DOHH2 (cell line): ENCODE measurements around the gene LSM3.

Experiments
- H3F3A ChIP-seq: fragments of 200-600 bp; sonication (generic), shearing (Covaris generic); 2 replicates; pipeline ENCODE4 v1.6.0; 2016; ENCODE audit warnings: antibody characterized with exemption, mild to moderate bottlenecking; ENCODE audit not compliant: control insufficient read depth, insufficient read depth
- H3K27ac ChIP-seq: fragments of 200-600 bp; sonication (generic); 2 replicates; pipeline ENCODE4 v1.5.1; 2014; ENCODE audit warnings: low read depth, mild to moderate bottlenecking, low read length, moderate library complexity
- H3K27me3 ChIP-seq: fragments of 200-600 bp; sonication (generic); 2 replicates; pipeline ENCODE4 v1.6.1; 2014; ENCODE audit warnings: mild to moderate bottlenecking, low read length, mixed read lengths; ENCODE audit not compliant: control insufficient read depth
- H3K36me3 ChIP-seq: fragments of 200-600 bp; sonication (generic); 2 replicates; pipeline ENCODE4 v1.6.1; 2014; ENCODE audit warnings: mild to moderate bottlenecking, low read length, moderate library complexity, mixed read lengths; ENCODE audit not compliant: control insufficient read depth
- H3K4me1 ChIP-seq: fragments of 200-600 bp; sonication (generic); 2 replicates; pipeline ENCODE4 v1.6.1; 2014; ENCODE audit warnings: mild to moderate bottlenecking, low read length, mixed read lengths; ENCODE audit not compliant: control insufficient read depth
- H3K4me2 ChIP-seq: fragments of 200-600 bp; sonication (generic); 2 replicates; pipeline ENCODE4 v1.6.0; 2014; ENCODE audit warnings: mild to moderate bottlenecking, low read length, moderate library complexity
- H3K4me3 ChIP-seq: fragments of 200-600 bp; sonication (generic); 2 replicates; pipeline ENCODE4 v1.5.1; 2014; ENCODE audit warnings: mild to moderate bottlenecking, low read length, mixed read lengths
- H3K79me2 ChIP-seq: fragments of 200-600 bp; sonication (generic); 2 replicates; pipeline ENCODE4 v1.6.1; 2014; ENCODE audit warnings: mild to moderate bottlenecking, low read length, mixed read lengths; ENCODE audit not compliant: control insufficient read depth
- H3K9me2 ChIP-seq: fragments of 200-600 bp; sonication (generic); replicated peaks from 2 replicates; pipeline ENCODE4 v1.6.1; 2014; ENCODE audit warnings: mild to moderate bottlenecking, low read length, mixed read lengths; ENCODE audit not compliant: control insufficient read depth
- H3K9me3 ChIP-seq: fragments of 200-600 bp; sonication (generic); 2 replicates; pipeline ENCODE4 v1.6.1; 2014; ENCODE audit warnings: antibody characterized with exemption, low read length, mixed read lengths; ENCODE audit not compliant: control insufficient read depth, insufficient read depth
- H4K20me1 ChIP-seq: fragments of 200-600 bp; sonication (generic); 2 replicates; pipeline ENCODE4 v1.6.0; 2014; ENCODE audit warnings: low read depth, mild to moderate bottlenecking, antibody characterized with exemption, low read length, moderate library complexity; ENCODE audit not compliant: control insufficient read depth, insufficient read depth
- EZH2phosphoT487 ChIP-seq: fragments of 200-600 bp; sonication (generic); IDR thresholded peaks from 2 replicates; pipeline ENCODE4 v1.6.1; 2017; ENCODE audit warnings: borderline replicate concordance, mild to moderate bottlenecking, antibody characterized with exemption, low read length, moderate library complexity, mixed read lengths
- TF ChIP-seq, protein P1 (sequence below): fragments of 200-600 bp; sonication (generic); IDR thresholded peaks from one replicate; pipeline ENCODE4 v1.5.1; 2014; ENCODE audit warnings: antibody characterized with exemption, mild to moderate bottlenecking, low read depth, low read length; ENCODE audit not compliant: poor library complexity, severe bottlenecking

The LSM3 gene

DNA sequence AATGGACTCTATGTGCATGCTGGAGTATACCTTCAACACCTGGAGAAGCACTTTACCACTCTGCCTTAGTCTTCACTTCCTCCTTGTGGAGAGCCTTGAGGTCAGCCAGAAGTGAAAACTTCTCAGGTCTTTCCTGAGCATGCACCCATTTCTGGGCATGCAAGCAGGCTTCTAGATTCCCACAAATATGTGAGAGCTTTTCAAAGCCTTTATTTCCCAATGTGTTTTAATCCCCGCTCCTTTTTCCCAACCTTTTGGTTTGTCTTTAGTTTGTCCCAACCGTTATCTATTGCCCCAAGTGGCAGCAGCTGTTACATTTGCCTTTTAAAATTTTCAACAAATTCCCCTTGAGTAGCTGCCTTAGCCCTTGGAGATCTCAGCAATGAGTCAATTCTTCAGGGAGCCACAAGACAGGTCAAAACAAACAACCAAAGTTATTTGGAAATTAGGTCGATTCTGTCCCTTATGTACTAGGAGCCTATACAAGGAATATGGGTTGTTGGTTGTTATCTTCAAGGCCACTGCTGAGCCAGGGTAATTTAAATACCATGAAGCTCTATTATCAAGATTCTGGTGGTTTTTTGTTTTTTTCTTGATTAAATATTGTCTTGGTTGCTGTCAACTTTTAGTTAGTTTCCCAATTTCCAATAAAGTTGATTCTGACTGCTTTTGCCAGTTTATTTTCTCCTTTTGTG, 44.4 kb downstream of the LSM3 start:
- H3K27me3 ChIP-seq: no peaks in the 10 kb centered on the region
- peak overlapping the region; percentile 93 for H3K27ac ChIP-seq
- no peaks in the 10 kb centered on the region for H3K36me3 ChIP-seq
- H3K79me2 ChIP-seq: no peaks in the 10 kb centered on the region
- H3K4me2 ChIP-seq: peak overlapping the region; percentile 90
- no peak for TF ChIP-seq EZH2phosphoT487
- TF ChIP-seq, protein P1, sequence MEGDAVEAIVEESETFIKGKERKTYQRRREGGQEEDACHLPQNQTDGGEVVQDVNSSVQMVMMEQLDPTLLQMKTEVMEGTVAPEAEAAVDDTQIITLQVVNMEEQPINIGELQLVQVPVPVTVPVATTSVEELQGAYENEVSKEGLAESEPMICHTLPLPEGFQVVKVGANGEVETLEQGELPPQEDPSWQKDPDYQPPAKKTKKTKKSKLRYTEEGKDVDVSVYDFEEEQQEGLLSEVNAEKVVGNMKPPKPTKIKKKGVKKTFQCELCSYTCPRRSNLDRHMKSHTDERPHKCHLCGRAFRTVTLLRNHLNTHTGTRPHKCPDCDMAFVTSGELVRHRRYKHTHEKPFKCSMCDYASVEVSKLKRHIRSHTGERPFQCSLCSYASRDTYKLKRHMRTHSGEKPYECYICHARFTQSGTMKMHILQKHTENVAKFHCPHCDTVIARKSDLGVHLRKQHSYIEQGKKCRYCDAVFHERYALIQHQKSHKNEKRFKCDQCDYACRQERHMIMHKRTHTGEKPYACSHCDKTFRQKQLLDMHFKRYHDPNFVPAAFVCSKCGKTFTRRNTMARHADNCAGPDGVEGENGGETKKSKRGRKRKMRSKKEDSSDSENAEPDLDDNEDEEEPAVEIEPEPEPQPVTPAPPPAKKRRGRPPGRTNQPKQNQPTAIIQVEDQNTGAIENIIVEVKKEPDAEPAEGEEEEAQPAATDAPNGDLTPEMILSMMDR: peak; percentile 50
- H3K4me1 ChIP-seq: peaks cover 65% of the 10 kb centered on the region
- no peaks in the 10 kb centered on the region for H4K20me1 ChIP-seq
- H3F3A ChIP-seq: peaks cover 43% of the 10 kb centered on the region
- H3K9me3 ChIP-seq: peaks cover 17% of the 10 kb centered on the region; the same call in 1 of the 2 replicates
- H3K4me3 ChIP-seq: peak overlapping the region; percentile 37
- H3K9me2 ChIP-seq: no peaks in the 10 kb centered on the region

DNA sequence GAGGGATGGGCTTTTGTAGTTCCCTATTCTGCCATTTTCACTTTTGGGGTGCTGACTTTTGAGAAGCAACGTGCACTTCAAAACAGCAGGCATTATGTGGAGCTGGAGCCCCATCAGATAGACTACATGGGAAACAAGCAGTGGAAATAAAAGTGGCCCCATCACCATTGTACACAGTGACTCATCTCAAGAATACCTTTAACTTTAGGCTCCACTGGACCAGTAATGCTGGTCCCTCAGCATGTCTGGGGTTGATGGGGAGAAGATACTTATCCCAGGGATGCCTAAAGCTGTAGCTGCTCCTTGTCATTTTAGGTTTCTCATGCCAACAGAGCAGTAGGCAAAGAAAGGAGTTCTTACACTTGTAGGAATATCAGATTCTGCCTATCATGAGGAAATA, 45.0 kb downstream of the LSM3 start:
- H3K9me3 ChIP-seq: peaks cover 17% of the 10 kb centered on the region; the same call in 1 of the 2 replicates
- H4K20me1 ChIP-seq: no peaks in the 10 kb centered on the region
- H3K4me1 ChIP-seq: peaks cover 70% of the 10 kb centered on the region
- peak overlapping the region; percentile 93 for H3K27ac ChIP-seq
- no peaks in the 10 kb centered on the region for H3K9me2 ChIP-seq
- peak overlapping the region; percentile 90 for H3K4me2 ChIP-seq
- no peaks in the 10 kb centered on the region for H3K79me2 ChIP-seq
- H3K27me3 ChIP-seq: no peaks in the 10 kb centered on the region
- no peaks in the 10 kb centered on the region for H3K36me3 ChIP-seq
- no peak for TF ChIP-seq EZH2phosphoT487
- TF ChIP-seq, protein P1: no peak
- H3K4me3 ChIP-seq: peak overlapping the region; percentile 37
- peaks cover 48% of the 10 kb centered on the region for H3F3A ChIP-seq

DNA sequence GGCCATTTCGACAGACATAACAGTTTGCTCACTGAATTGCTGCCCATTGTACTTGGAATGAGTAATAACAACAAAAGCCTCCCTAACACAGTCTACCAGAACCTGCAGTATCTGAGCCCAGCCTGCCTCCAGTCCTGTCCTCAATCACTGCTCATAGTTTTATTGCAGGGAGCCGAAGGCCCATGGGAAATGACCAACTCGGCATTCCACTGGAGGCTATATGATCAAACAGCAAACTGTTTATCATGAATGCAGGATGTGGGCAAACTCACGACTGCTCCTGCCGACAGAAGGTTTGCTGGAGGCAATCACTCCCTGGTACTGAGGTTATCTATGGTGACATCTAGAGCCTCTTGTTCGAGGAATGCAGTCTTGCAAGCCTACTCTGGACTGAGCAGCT, 46.3 kb downstream of the LSM3 start:
- H3K4me3 ChIP-seq: peak overlapping the region; percentile 59
- H3K27me3 ChIP-seq: no peaks in the 10 kb centered on the region
- H3K9me2 ChIP-seq: no peaks in the 10 kb centered on the region
- peak overlapping the region; percentile 93 for H3K27ac ChIP-seq
- peaks cover 49% of the 10 kb centered on the region for H3F3A ChIP-seq
- TF ChIP-seq, protein P1: no peak
- no peak for TF ChIP-seq EZH2phosphoT487
- peaks cover 83% of the 10 kb centered on the region for H3K4me1 ChIP-seq
- no peaks in the 10 kb centered on the region for H3K79me2 ChIP-seq
- peak overlapping the region; percentile 90 for H3K4me2 ChIP-seq
- H3K9me3 ChIP-seq: peaks cover 16% of the 10 kb centered on the region; the same call in 1 of the 2 replicates
- no peaks in the 10 kb centered on the region for H3K36me3 ChIP-seq
- no peaks in the 10 kb centered on the region for H4K20me1 ChIP-seq
